ENCODE results near the gene CHURC1. TPM values are rescaled to one million over a fixed set of nuclear protein-coding genes. Genes with fewer than 3 reads are reported as not detected.

Gene CHURC1
- polyA plus RNA-seq, 1 of the 3 experiments (the other 2 are of a cell fraction), result 66.8 TPM

DNA sequence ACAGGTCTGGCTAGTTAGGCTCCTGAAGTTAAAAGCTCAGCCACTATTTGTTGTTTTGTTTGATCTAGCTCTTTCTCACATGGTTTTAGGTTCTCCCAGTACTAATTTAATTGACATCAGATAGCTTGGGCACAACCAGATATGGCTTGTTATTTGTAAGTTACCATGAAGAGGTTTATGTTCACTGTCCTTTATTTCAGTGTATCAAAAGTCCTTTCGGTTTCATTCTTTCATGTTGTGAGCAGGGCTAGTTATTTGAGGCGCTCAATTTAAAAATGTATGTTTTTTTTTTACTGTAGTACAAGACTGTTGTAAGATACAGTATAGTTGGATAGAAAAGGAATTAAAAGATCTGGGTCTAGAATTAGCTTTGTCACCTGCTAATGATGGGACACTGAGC lies 21.3 kb downstream of the CHURC1 start:
- H3K4me1 ChIP-seq (ENCODE audit: control insufficient read depth in 1 of 2, insufficient read depth in 2 of 2, low read depth in 1 of 2, low read length in 1 of 2), result no peaks in the 10 kb centered on the region; a peak in 2 of 4 replicates
- POLR2A ChIA-PET, result no interaction called here
- peaks cover 13% of the 10 kb centered on the region; the same call in 1 of the 2 replicates for H3K79me2 ChIP-seq (ENCODE audit: insufficient read depth)
- H3K4me2 ChIP-seq, result no peak overlapping the region
- no peak overlapping the region for H3K27ac ChIP-seq (ENCODE audit: low read depth in 2 of 2, low read length in 1 of 2)
- H3K36me3 ChIP-seq (replicated peaks in 1 of 2; ENCODE audit: control insufficient read depth in 1 of 2, insufficient read depth in 2 of 2, low read length in 1 of 2), result peaks cover 32 to 39% of the 10 kb centered on the region in 2 experiments
- no peak overlapping the region for H3K9ac ChIP-seq
- H4K20me1 ChIP-seq (ENCODE audit: insufficient read depth), result no peaks in the 10 kb centered on the region; the same call in 1 of the 2 replicates
- no peak overlapping the region for H2AFZ ChIP-seq (ENCODE audit: low read depth)
- H3K9me2 ChIP-seq, result no peaks in the 10 kb centered on the region
- peaks cover 16% of the 10 kb centered on the region for H3F3A ChIP-seq (replicated peaks; ENCODE audit: insufficient read depth)
- WGBS (ENCODE audit: low lambda C conversion rate), result 96% methylated on average over 2 of the region's 2 CpGs
- TF ChIP-seq MEF2A (IDR thresholded peaks at IDR 0.05; ENCODE audit: borderline replicate concordance, low read depth) (no peak), TCF12 (IDR thresholded peaks at IDR 0.05) (no peak), USF1 (IDR thresholded peaks at IDR 0.05; ENCODE audit: borderline replicate concordance, low read depth) (no peak), NRF1 (IDR thresholded peaks at IDR 0.05; ENCODE audit: low read depth, low read length) (no peak), RFX5 (IDR thresholded peaks at IDR 0.05; ENCODE audit: low read length) (no peak), FOSL2 (IDR thresholded peaks at IDR 0.05; ENCODE audit: borderline replicate concordance, low read depth) (no peak), RCOR1 (IDR thresholded peaks at IDR 0.05; ENCODE audit: low read length) (no peak), IRF3 (IDR thresholded peaks at IDR 0.05; ENCODE audit: low read depth, low read length) (no peak), ZBTB33 (IDR thresholded peaks at IDR 0.05; ENCODE audit: borderline replicate concordance, low read depth) (no peak), CHD2 (IDR thresholded peaks at IDR 0.05; ENCODE audit: low read length, partially characterized antibody) (no peak), REST (IDR thresholded peaks at IDR 0.05; ENCODE audit: low read depth, low read length) (no peak), ELF1 (IDR thresholded peaks at IDR 0.05) (no peak)
- TF ChIP-seq, protein P1, sequence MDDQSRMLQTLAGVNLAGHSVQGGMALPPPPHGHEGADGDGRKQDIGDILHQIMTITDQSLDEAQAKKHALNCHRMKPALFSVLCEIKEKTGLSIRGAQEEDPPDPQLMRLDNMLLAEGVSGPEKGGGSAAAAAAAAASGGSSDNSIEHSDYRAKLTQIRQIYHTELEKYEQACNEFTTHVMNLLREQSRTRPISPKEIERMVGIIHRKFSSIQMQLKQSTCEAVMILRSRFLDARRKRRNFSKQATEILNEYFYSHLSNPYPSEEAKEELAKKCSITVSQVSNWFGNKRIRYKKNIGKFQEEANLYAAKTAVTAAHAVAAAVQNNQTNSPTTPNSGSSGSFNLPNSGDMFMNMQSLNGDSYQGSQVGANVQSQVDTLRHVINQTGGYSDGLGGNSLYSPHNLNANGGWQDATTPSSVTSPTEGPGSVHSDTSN (IDR thresholded peaks at IDR 0.05), result no peak
- DNase-seq, result no peak
- CTCF ChIA-PET, result interaction anchor here (0.6 to 2.4 kb wide), 4 partner anchors 25 to 174 kb away, joined by 3 to 12 read pairs (median 6); no protein-coding TSS in a partner anchor
- no peak overlapping the region for H3K4me3 ChIP-seq (ENCODE audit: low read depth in 2 of 2, low read length in 1 of 2)
- no peaks in the 10 kb centered on the region for H3K27me3 ChIP-seq (ENCODE audit: insufficient read depth)
- no peaks in the 10 kb centered on the region for H3K9me3 ChIP-seq

Data from SK-N-SH (cell line).